ENCODE data around the gene EHMT1.

Gene EHMT1

DNA sequence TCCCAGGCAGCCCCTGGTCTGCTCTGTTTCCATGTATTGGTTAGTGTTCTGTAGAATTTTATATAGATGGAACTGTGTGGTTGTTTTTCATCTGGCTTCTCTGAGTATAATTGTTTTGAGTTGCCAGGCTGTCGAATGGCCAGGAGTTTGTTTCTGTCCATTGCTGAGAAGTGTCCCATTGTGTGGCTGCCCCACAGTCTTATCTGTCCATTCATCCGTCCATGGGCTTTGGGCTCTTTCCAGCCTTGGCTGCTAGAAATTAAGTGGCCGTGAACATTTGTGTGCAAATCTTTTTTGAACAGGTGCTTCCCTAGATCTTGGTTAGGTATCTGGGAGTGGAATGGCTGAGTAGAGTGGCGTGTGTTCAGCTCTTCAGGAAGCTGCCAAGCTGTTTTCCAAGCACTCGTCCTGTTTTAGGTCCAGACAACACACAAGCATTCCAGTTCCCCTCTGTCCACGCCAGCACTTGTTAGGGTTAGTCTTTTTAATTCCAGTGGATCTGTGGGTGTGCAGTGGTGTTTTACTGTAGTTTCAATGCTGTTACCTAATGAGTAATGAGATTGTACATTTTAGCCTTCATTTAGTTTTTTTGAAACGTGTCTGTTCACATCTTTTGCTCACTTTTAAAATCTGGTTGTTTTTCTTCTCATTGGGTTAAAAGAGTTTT lies 136.6 kb downstream of the EHMT1 start:
- H3K27me3 ChIP-seq (ENCODE audit: insufficient read depth, low read length) = no peaks in the 10 kb centered on the region
- no peak overlapping the region for H3K9ac ChIP-seq (ENCODE audit: low read length)
- no peaks in the 10 kb centered on the region for H3K79me2 ChIP-seq (ENCODE audit: insufficient read depth, low read length)
- no peak overlapping the region for H3K4me2 ChIP-seq (ENCODE audit: low read length)
- no peak overlapping the region for H2AFZ ChIP-seq (ENCODE audit: low read length)
- H3K27ac ChIP-seq (ENCODE audit: low read depth, low read length, poor library complexity, severe bottlenecking) = no peak overlapping the region
- H3K36me3 ChIP-seq (ENCODE audit: insufficient read depth, low read length) = peaks cover 100% of the 10 kb centered on the region
- H3K9me2 ChIP-seq (ENCODE audit: low read depth, low read length) = no peaks in the 10 kb centered on the region
- no peak for TF ChIP-seq EZH2 (IDR thresholded peaks at IDR 0.05; ENCODE audit: borderline replicate concordance, low read length)
- TF ChIP-seq, protein P1, sequence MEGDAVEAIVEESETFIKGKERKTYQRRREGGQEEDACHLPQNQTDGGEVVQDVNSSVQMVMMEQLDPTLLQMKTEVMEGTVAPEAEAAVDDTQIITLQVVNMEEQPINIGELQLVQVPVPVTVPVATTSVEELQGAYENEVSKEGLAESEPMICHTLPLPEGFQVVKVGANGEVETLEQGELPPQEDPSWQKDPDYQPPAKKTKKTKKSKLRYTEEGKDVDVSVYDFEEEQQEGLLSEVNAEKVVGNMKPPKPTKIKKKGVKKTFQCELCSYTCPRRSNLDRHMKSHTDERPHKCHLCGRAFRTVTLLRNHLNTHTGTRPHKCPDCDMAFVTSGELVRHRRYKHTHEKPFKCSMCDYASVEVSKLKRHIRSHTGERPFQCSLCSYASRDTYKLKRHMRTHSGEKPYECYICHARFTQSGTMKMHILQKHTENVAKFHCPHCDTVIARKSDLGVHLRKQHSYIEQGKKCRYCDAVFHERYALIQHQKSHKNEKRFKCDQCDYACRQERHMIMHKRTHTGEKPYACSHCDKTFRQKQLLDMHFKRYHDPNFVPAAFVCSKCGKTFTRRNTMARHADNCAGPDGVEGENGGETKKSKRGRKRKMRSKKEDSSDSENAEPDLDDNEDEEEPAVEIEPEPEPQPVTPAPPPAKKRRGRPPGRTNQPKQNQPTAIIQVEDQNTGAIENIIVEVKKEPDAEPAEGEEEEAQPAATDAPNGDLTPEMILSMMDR (IDR thresholded peaks at IDR 0.05; ENCODE audit: low read length) = no peak
- H4K20me1 ChIP-seq (ENCODE audit: insufficient read depth, low read length) = no peaks in the 10 kb centered on the region
- H3K4me1 ChIP-seq (ENCODE audit: insufficient read depth, low read length, severe bottlenecking) = peaks cover 22% of the 10 kb centered on the region
- H3K9me3 ChIP-seq (ENCODE audit: low read length) = no peaks in the 10 kb centered on the region
- no peak overlapping the region for H3K4me3 ChIP-seq (ENCODE audit: low read depth, low read length, poor library complexity, severe bottlenecking)
- no peaks in the 10 kb centered on the region for H3F3A ChIP-seq (ENCODE audit: insufficient read depth, low read length)

DNA sequence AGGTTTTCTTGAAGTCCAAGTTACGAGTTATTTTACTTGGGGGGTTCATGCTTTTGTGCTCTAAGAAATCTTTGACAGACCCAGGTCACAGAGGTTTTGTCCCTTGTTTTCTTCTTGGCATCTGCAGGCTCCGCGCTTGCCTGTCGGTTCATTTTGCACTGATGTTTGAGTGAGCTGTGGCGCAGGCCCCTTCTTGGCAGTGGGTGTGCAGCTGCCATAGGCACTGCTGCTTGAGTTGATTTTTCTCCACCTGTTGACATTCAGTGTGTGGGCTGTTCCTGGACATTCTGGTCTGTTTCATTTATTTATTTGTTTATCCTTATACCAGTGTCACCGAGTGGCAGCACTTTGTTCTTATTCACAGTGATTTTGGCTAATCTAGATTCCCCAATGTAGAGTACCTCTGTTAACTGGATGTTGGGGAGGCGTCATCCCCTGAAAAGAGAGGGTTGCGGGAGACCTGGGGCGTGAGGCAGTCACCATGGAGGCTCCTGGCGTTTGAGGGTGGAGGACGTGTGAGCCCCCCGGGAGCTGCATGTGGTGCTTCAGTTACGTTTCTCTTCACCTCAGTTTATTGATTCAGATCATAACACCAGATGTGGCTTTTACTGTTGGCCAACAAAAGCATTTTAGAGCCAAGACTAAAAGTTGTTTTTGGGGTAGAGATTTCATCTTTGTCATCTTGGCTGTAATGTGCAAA lies 137.4 kb downstream of the EHMT1 start:
- no peaks in the 10 kb centered on the region for H3K9me2 ChIP-seq (ENCODE audit: low read depth, low read length)
- no peak overlapping the region for H3K4me2 ChIP-seq (ENCODE audit: low read length)
- H4K20me1 ChIP-seq (ENCODE audit: insufficient read depth, low read length) = no peaks in the 10 kb centered on the region
- H3K9me3 ChIP-seq (ENCODE audit: low read length) = no peaks in the 10 kb centered on the region
- H3K27me3 ChIP-seq (ENCODE audit: insufficient read depth, low read length) = no peaks in the 10 kb centered on the region
- no peaks in the 10 kb centered on the region for H3F3A ChIP-seq (ENCODE audit: insufficient read depth, low read length)
- peaks cover 100% of the 10 kb centered on the region for H3K36me3 ChIP-seq (ENCODE audit: insufficient read depth, low read length)
- no peaks in the 10 kb centered on the region for H3K79me2 ChIP-seq (ENCODE audit: insufficient read depth, low read length)
- TF ChIP-seq, protein P1 (IDR thresholded peaks at IDR 0.05; ENCODE audit: low read length) = no peak
- no peak for TF ChIP-seq EZH2 (IDR thresholded peaks at IDR 0.05; ENCODE audit: borderline replicate concordance, low read length)
- H3K4me3 ChIP-seq (ENCODE audit: low read depth, low read length, poor library complexity, severe bottlenecking) = no peak overlapping the region
- H3K27ac ChIP-seq (ENCODE audit: low read depth, low read length, poor library complexity, severe bottlenecking) = no peak overlapping the region
- no peak overlapping the region for H3K9ac ChIP-seq (ENCODE audit: low read length)
- no peak overlapping the region for H2AFZ ChIP-seq (ENCODE audit: low read length)
- H3K4me1 ChIP-seq (ENCODE audit: insufficient read depth, low read length, severe bottlenecking) = peaks cover 29% of the 10 kb centered on the region

DNA sequence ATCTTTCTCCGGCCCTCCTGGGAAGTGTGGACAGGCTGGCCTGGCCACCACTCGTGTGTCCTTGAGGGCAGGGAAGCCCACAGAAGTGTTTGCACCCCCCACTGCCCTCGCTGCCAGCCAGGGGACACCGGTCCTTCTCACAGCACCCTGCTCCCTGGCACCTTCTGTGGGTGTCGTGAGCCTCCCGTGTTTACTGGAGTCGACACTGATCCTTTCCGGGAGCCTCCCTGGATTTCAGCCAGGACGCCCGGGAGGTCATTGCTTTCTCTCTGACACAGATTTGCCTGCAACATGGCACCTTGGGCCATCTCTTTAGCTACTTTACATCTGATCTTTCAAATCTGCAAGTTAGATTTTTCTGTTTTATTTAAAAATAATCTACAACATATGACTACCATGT lies 138.3 kb downstream of the EHMT1 start:
- Histone ChIP-seq H3K27ac (ENCODE audit: low read depth, low read length, poor library complexity, severe bottlenecking) (no peak overlapping the region), H3K36me3 (ENCODE audit: insufficient read depth, low read length) (peaks cover 98% of the 10 kb centered on the region), H3K4me2 (ENCODE audit: low read length) (no peak overlapping the region), H3K9me3 (ENCODE audit: low read length) (no peaks in the 10 kb centered on the region), H3K9ac (ENCODE audit: low read length) (no peak overlapping the region), H3K27me3 (ENCODE audit: insufficient read depth, low read length) (no peaks in the 10 kb centered on the region), H3K4me3 (ENCODE audit: low read depth, low read length, poor library complexity, severe bottlenecking) (no peak overlapping the region), H3K4me1 (ENCODE audit: insufficient read depth, low read length, severe bottlenecking) (peaks cover 29% of the 10 kb centered on the region), H3K9me2 (ENCODE audit: low read depth, low read length) (no peaks in the 10 kb centered on the region), H4K20me1 (ENCODE audit: insufficient read depth, low read length) (no peaks in the 10 kb centered on the region), H3F3A (ENCODE audit: insufficient read depth, low read length) (no peaks in the 10 kb centered on the region), H2AFZ (ENCODE audit: low read length) (no peak overlapping the region), H3K79me2 (ENCODE audit: insufficient read depth, low read length) (no peaks in the 10 kb centered on the region)
- no peak for TF ChIP-seq EZH2 (IDR thresholded peaks at IDR 0.05; ENCODE audit: borderline replicate concordance, low read length)
- TF ChIP-seq, protein P1 (IDR thresholded peaks at IDR 0.05; ENCODE audit: low read length) = no peak

All from OCI-LY1 (cell line).